Ishikawa (cell line): ENCODE results near the gene TRAPPC2.

Experiments used
- CREB1 ChIP-seq: IDR thresholded peaks from 2 replicates; pipeline ENCODE4 v1.6.1; 2012; ENCODE audit warnings: low read depth
- EP300 ChIP-seq: IDR thresholded peaks from 2 replicates; pipeline ENCODE4 v1.6.1; 2012; ENCODE audit warnings: borderline replicate concordance
- NFIC ChIP-seq: IDR thresholded peaks from 2 replicates; pipeline ENCODE4 v1.6.1; 2012
- TAF1 ChIP-seq: IDR thresholded peaks from 2 replicates; pipeline ENCODE4 v1.6.1; 2012; ENCODE audit warnings: low read depth, mild to moderate bottlenecking
- TEAD4 ChIP-seq: IDR thresholded peaks from 2 replicates; pipeline ENCODE4 v1.6.1; 2012
- YY1 ChIP-seq: IDR thresholded peaks from 2 replicates; pipeline ENCODE4 v1.6.1; 2012; ENCODE audit warnings: low read depth
- TF ChIP-seq, protein P1 (sequence below): IDR thresholded peaks from 2 replicates; pipeline ENCODE4 v1.6.1; 2012

DNA sequence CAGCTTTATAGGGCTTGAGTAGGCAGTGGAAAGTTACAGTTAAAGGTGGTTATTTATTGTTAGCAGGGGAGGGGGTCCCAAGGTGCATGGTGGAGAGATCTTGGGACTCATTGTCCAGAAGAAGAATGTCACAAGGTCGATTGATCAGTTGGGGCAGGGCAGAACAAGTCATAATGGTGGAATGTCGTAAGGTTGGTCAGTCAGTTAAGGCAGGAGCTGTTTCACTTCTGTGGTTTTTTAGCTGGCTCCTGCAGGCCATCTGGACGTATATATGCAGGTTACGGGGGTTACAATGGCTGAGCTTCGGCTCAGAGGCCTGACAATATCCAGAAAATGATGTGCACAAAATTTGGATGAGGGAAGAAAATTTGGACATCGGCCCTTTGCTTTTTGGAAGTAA lies 7.3 kb upstream of the TRAPPC2 start:
- TF ChIP-seq EP300 (no peak), TEAD4 (no peak), TAF1 (no peak), YY1 (no peak), NFIC (no peak), CREB1 (no peak)
- TF ChIP-seq, protein P1, sequence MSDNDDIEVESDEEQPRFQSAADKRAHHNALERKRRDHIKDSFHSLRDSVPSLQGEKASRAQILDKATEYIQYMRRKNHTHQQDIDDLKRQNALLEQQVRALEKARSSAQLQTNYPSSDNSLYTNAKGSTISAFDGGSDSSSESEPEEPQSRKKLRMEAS: no peak
